Epithelial cell of prostate (primary cell): ENCODE data around the gene BSDC1.
A peak's percentile ranks its signal among the peaks of the same experiment; 100 is the strongest.
"Not testable (repeated sequence)": the region's sequence is repeated elsewhere in the genome, so short reads cannot be mapped to it uniquely, and the experiment has no call there.

Experiments
- DNase-seq: peaks from one replicate; pipeline ENCODE4 v3.0.0-alpha.2; 2011; ENCODE audit warnings: low read depth, low spot score
- H3K27ac ChIP-seq: fragments of 450-650 bp; 2 replicates; pipeline ENCODE4 v1.5.1; 2017; ENCODE audit warnings: mild to moderate bottlenecking

The BSDC1 gene

GRCh38 chr1:32396524-32396923 lies 2.3 kb upstream of the BSDC1 start:
- DNase-seq, H3K27ac ChIP-seq: not testable (repeated sequence)

- peak overlapping the region; percentile 77 for H3K27ac ChIP-seq
- DNase-seq = no peak
These were observed 720 bp upstream of the BSDC1 start for GRCh38 chr1:32394890-32395432.

- DNase-seq = no peak
- H3K27ac ChIP-seq = peak overlapping the region; percentile 77
These were observed 455 bp downstream of the BSDC1 start for GRCh38 chr1:32393832-32394140.

- H3K27ac ChIP-seq = peak overlapping the region; percentile 77
- DNase-seq = no peak
These were observed 1.1 kb downstream of the BSDC1 start for GRCh38 chr1:32393136-32393535.

GRCh38 chr1:32392325-32392724 lies 1.9 kb downstream of the BSDC1 start:
- DNase-seq = no peak
- no peak overlapping the region for H3K27ac ChIP-seq

GRCh38 chr1:32390904-32391870 lies 3.1 kb downstream of the BSDC1 start:
- no peak overlapping the region for H3K27ac ChIP-seq
- DNase-seq = no peak

GRCh38 chr1:32388641-32389040 lies 5.6 kb downstream of the BSDC1 start:
- no peak for DNase-seq
- H3K27ac ChIP-seq = no peak overlapping the region

GRCh38 chr1:32386676-32387392 lies 7.4 kb downstream of the BSDC1 start:
- no peak for DNase-seq
- H3K27ac ChIP-seq = no peak overlapping the region

- H3K27ac ChIP-seq = no peak overlapping the region
- DNase-seq = no peak
These were observed 14.2 kb downstream of the BSDC1 start for GRCh38 chr1:32380057-32380456.

GRCh38 chr1:32377541-32378220 lies 16.6 kb downstream of the BSDC1 start:
- H3K27ac ChIP-seq = no peak overlapping the region
- no peak for DNase-seq

GRCh38 chr1:32376199-32376598 lies 18.0 kb downstream of the BSDC1 start:
- no peak for DNase-seq
- H3K27ac ChIP-seq = no peak overlapping the region

- no peak for DNase-seq
- H3K27ac ChIP-seq = no peak overlapping the region
These were observed 20.1 kb downstream of the BSDC1 start for GRCh38 chr1:32373996-32374592.

- no peak overlapping the region for H3K27ac ChIP-seq
- DNase-seq = no peak
These were observed 22.0 kb downstream of the BSDC1 start for GRCh38 chr1:32372149-32372756.

- H3K27ac ChIP-seq = no peak overlapping the region
- no peak for DNase-seq
These were observed 26.2 kb downstream of the BSDC1 start for GRCh38 chr1:32367912-32368635.

- H3K27ac ChIP-seq = no peak overlapping the region
- DNase-seq = no peak
These were observed 28.8 kb downstream of the BSDC1 start for GRCh38 chr1:32365445-32365844.

GRCh38 chr1:32364836-32365235 lies 29.4 kb downstream of the BSDC1 start:
- no peak overlapping the region for H3K27ac ChIP-seq
- no peak for DNase-seq

- no peak for DNase-seq
- H3K27ac ChIP-seq = no peak overlapping the region
These were observed 30.5 kb downstream of the BSDC1 start for GRCh38 chr1:32363713-32364112.

- no peak within 1 kb of the TSS for H3K27ac ChIP-seq
- no peak for DNase-seq
These were observed 31.5 kb downstream of the BSDC1 start, which contains the start of the genes FAM229A and TSSK3 for GRCh38 chr1:32362474-32363313. Gene FAM229A, minus strand, starts transcription at chr1:32362485. Its CDS starts 394 bp downstream, at chr1:32362091. Gene TSSK3, plus strand, starts transcription at chr1:32362539. Its CDS starts 163 bp downstream, at chr1:32362702.
